RKO (cell line): ENCODE measurements around the gene RTL3.

ENCODE experiments used
- DNase-seq: peaks from one replicate; pipeline ENCODE4 v3.0.0-alpha.2; 2016; ENCODE audit warnings: low spot score

Gene RTL3

DNA sequence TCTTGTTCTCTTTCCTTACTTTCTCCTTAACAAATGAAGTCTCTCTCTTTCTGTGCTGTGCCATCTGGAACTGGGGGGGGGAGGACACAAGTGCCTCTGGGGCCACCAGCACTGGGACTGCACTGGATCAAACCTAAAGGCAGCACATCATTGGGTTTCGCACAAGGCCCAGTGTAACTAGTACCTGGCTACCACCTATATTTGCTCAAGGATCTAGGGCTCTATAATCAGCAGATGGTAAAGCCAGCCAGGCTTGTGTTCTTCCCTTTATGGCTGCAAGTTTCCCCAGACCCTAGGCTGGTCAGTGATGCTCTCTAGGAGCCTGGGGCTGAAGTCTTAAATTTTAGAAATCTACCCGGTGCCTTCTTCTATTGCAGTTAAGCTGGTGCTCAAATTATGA, 40.1 kb downstream of the RTL3 start:
- DNase-seq: no peak

DNA sequence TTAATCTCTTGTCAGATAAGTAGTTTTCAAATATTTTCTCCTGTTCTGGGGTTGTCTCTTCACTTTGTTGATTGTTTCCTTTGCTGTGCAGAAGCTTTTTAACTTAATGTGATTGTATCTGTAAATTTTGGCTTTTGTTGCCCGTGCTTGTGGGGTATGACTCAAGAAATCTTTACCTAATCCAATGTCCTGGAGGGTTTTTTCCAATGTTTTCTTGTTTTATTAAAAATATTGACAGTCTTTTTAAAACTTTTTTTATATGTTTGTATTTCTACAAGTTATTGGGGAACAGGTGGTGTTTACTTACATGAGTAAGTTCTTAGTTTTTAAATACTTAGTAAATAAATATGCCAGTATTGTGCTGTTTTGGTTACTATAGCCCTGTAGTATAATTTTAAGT, 44.9 kb downstream of the RTL3 start:
- no peak for DNase-seq
